ENCODE results near the gene PRKAG2.

The PRKAG2 gene

GRCh38 chr7:151838072-151838471 lies 38.8 kb downstream of the PRKAG2 start:
- no peak overlapping the region for H3K4me3 ChIP-seq (ENCODE audit: low read length)
- no peak for DNase-seq (ENCODE audit: low read depth)
- no peak for TF ChIP-seq CTCF (IDR thresholded peaks at IDR 0.05; ENCODE audit: insufficient read depth, low read depth, low read length, missing control alignments)

- H3K4me3 ChIP-seq (ENCODE audit: low read length), result no peak overlapping the region
- no peak for TF ChIP-seq CTCF (IDR thresholded peaks at IDR 0.05; ENCODE audit: insufficient read depth, low read depth, low read length, missing control alignments)
- DNase-seq (ENCODE audit: low read depth), result no peak
Observed at GRCh38 chr7:151837285-151838042, 39.5 kb downstream of the PRKAG2 start.

GRCh38 chr7:151836927-151837205 lies 40.0 kb downstream of the PRKAG2 start:
- H3K4me3 ChIP-seq (ENCODE audit: low read length), result no peak overlapping the region
- TF ChIP-seq CTCF (IDR thresholded peaks at IDR 0.05; ENCODE audit: insufficient read depth, low read depth, low read length, missing control alignments), result no peak
- DNase-seq (ENCODE audit: low read depth), result no peak

DNA sequence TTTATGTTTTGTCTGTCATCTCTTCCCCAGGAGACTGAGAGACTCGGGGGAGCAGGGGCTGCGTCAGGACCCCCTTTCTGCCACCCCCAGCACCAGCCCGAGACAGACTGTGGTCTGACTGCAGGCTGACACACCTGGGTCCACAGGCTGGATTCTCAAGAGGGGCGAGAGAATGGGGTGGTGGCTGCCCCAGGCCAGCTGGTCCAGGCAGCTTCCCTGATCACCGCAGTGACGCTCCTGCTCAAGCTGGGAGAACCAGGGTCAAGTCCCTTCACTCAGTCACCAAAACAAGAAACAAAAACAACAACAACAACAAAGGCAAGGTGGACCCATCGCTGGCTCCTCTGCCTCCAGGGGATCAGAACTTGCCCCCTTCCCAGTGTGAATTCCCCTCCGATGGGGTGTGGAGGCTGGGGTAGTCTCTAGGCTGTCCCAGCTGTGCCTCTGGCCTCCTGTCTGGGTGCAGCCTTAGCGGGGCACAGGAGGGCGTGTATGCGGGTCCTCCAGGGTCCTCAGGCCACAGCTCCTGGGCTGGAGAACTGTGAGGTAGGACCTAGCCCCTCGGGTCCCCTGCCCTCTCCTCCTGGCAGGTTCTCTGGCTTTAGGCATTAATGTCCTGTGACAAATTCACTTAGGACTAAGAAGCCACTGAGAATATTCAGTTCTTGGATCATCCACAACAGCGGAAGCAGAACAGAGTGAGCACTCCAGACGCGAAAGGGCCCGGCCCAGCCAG lies 40.6 kb downstream of the PRKAG2 start:
- no peak for TF ChIP-seq CTCF (IDR thresholded peaks at IDR 0.05; ENCODE audit: insufficient read depth, low read depth, low read length, missing control alignments)
- no peak overlapping the region for H3K4me3 ChIP-seq (ENCODE audit: low read length)
- DNase-seq (ENCODE audit: low read depth), result no peak

GRCh38 chr7:151835636-151836035 lies 41.3 kb downstream of the PRKAG2 start:
- TF ChIP-seq CTCF (IDR thresholded peaks at IDR 0.05; ENCODE audit: insufficient read depth, low read depth, low read length, missing control alignments), result no peak
- H3K4me3 ChIP-seq (ENCODE audit: low read length), result no peak overlapping the region
- no peak for DNase-seq (ENCODE audit: low read depth)

GRCh38 chr7:151834271-151835035 lies 42.5 kb downstream of the PRKAG2 start:
- TF ChIP-seq CTCF (IDR thresholded peaks at IDR 0.05; ENCODE audit: insufficient read depth, low read depth, low read length, missing control alignments), result no peak
- DNase-seq (ENCODE audit: low read depth), result no peak
- no peak overlapping the region for H3K4me3 ChIP-seq (ENCODE audit: low read length)
